ENCODE results near the gene DNM1.
A peak's percentile ranks its signal among the peaks of the same experiment; 100 is the strongest.

The DNM1 gene

GRCh38 chr9:128206484-128206883 lies 3.3 kb downstream of the DNM1 start:
- no peak for DNase-seq

DNA sequence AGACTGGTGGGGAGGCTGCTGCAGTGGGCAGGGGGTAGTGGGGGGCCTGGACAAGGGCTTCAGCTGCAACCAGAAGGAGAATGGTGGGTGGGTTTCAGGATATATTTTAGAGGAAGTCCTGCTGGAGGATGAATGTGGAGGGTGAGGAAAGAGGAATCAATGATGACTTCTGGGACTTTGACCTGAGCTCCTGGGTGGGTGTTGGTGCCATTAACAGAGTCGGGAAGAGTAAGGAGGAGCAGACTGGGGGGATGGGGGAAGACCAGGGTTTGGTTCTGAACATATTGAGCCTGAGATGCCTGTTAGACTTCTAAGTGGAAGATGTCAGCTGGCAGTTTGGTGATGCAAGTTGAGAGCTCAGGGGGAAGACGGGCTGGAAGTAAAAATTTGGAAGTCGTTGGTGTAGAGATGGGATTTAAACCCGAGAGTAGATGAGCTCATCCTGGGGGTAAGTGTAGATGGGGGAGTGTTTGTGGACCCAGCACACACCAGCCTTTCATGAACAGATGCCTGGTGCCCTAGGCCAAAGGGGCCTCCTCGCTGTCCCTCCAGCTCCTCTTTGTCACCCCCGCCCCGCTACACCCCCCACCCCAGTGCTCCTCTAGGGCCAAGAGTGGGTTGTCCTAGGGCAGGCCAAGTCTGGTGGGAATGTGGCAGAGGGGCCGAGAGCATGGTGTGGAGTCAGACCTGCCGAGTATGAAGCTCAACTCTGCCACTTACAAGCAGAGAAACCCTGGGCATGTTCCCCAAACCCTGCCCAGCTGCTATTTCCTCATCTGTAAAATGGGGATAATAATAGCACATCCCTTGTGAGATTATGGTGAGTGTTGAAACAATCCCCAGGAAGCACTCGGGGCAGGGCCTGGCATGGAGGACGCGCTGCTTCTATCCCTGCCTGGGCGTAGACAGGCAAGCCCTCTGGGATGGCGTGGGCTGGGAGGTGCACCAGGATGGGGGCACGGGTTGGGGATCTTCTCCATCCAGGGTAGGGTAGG lies 4.0 kb downstream of the DNM1 start:
- DNase-seq, result no peak

DNA sequence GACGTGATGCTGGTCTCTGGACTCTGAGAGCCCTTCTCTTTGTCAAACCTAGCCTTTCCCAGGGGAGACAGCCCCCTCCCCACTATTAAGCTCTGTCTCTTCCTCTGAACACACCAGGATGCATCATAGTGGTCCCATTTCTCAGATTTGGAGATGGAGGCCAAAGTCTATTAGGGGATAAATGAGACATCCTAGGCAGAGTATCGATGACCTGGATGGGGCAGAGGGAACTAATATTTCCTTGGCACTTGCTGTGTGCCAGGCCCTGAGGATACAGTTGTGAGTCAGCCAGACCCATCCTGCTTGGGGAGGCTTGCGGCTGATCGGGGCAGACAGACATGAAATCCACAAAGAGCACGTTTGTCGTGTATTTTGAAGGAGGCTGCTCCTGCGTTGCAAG lies 5.2 kb downstream of the DNM1 start:
- DNase-seq, result no peak

DNA sequence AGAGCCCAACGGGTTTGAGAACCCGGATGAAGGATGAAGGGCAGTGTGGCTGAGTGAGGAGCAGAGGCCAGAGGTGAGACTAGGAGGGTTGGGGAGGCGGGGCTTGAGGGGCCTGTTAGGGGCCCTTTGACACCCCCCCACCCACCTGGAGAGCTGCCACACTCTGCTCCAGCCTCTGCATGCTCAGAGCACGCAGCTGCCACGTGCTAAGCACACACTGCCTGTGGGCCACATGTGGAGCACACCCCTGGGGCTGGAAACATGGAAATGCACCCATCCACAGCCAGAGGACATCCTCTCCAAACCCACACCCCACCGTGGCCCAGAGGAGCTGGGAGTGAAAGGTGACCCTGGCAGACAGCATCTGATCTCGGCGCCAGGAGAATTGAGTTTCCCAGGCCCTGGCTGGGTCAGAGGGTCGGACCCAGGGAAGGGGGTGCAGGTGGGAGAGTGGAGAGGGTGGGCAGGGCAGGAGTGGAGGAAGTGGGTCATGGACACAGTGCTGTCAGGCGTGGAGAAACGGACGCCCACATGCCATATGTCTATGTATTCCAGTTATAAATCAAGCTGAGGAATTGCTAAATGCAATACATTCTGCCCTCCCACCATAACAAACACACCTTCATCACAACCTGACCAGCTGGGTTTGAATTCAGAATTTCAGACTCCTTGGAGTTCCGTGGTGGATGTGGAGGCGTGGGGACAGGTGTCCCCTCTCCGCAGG lies 5.9 kb downstream of the DNM1 start:
- DNase-seq, result no peak

- no peak for DNase-seq
Observed at GRCh38 chr9:128211186-128211980, 8.2 kb downstream of the DNM1 start.

DNA sequence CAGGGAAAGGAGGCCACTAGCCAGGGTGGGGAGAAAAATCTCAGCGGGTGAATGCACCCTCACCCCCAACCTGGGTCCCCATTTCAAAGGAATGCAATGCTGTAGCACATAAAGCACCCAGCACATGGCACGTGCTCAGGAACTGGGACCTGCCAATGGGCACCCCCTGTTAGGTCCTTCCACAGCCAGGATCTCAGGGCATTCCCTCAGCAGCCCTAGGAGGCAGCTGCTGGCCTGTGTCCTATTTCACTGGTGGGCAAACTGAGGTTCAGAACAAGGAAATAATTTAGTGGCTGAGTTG lies 8.8 kb downstream of the DNM1 start:
- no peak for DNase-seq

- no peak for DNase-seq
Observed at GRCh38 chr9:128213746-128214497, 10.7 kb downstream of the DNM1 start.

DNA sequence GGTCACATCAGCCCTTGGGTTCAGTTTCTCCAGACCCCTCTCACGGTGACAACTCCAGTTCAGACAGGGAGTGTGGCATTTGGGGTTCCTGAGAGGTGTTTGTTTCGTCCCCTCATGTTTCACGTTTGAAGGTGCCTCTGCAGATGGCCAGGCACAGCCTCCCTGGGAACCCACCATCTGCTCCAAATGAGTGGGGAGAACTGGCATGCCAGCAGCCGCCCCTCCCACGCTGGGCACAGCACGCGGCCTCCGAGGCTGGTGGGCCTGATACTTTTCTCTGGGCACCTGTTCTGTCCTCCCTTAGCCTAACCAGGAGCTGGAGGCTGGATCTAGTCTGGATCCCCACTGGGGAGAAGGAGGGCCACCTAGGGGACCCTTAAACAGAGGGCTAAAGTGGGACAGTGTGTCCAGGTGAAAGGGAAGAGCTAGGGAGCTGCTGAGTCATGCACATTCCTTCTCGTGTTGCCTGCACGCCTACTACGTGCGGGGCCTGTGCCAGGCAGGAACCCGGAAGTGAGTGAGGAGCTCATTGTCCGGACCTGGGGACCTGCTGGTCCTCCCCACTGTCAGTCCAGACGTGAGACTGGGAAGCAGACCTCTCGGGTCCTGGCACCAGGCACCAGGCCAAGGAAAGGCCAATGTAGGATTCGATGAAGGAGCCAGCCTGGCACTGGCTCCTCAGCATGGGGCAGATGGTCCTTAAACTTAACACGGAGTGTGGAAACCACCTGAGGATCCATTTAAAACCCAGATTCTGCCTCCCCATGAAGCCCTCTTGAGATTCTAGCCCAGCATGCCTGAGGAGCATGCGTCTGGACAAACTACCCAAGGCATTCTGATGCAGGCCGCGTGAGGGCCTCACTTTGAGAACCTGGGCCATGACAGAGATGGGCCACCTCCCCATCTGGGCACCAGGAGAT lies 11.7 kb downstream of the DNM1 start:
- no peak for DNase-seq

DNA sequence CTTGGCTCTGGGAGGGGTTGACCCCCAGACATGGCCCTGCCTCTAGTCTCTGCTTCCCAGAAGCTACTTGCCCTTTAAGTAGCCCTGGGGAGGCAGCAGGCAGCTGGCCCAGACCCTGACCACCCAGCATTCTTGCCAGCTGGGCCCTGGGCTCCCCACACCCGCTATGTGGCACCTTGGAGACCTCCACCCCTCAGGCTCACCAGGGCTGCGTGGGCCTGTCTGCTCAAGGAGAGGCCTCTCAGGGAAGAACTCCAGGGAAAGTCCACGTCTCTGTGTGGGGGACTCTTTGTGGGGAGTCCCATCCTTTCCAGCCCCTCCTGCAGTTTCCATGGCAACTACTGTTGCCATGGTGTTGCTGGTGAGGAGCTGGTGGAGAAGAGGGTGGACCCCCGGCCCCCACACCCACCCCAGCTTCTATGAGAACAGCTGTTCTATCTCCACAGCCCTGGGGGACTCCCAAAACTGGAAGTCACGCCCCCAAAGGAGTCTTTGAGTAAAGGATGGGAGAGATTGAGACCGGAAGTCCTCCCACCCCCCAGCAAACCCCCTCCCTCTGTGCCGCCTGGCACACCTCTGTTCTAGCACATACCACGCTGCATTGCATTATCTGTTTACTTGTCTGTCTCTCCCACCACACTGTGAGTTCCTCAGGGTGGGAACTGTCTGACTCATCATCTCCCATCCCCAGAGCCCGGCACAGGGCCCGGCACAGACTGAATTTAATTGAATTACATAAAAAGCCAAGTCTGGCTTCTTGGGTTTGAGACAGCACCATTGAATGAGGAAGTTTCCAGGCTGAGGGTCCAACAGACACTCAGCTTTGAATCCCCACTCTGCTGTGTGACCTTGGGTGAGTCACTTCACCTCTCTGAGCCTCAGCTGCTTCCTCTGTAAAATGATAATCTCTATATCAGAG lies 12.6 kb downstream of the DNM1 start:
- DNase-seq, result no peak

- DNase-seq, result no peak
Observed at GRCh38 chr9:128216781-128217553, 13.8 kb downstream of the DNM1 start.

DNA sequence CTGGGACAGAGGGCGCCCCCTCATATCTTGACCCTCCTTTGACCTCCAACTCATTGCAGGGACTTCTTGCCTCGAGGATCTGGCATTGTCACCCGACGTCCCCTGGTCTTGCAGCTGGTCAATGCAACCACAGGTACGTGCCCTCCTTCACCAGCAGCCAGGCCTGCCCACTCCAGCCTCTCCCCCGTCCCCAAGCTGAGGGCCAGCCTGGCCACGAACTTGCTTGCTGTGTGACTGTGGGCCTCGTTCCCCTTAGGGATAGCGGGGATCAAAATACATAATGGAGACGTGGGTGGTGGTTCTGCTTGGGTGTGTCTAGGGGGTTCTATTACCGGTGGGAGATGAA lies 15.0 kb downstream of the DNM1 start:
- no peak for DNase-seq

- DNase-seq, result peak; percentile 50 to 64
Observed at GRCh38 chr9:128218518-128219389, 15.6 kb downstream of the DNM1 start.

GRCh38 chr9:128219831-128220230 lies 16.7 kb downstream of the DNM1 start:
- DNase-seq, result no peak

- no peak for DNase-seq
Observed at GRCh38 chr9:128222026-128222425, 18.8 kb downstream of the DNM1 start.

- no peak for DNase-seq
Observed at GRCh38 chr9:128222880-128223670, 19.9 kb downstream of the DNM1 start.

DNA sequence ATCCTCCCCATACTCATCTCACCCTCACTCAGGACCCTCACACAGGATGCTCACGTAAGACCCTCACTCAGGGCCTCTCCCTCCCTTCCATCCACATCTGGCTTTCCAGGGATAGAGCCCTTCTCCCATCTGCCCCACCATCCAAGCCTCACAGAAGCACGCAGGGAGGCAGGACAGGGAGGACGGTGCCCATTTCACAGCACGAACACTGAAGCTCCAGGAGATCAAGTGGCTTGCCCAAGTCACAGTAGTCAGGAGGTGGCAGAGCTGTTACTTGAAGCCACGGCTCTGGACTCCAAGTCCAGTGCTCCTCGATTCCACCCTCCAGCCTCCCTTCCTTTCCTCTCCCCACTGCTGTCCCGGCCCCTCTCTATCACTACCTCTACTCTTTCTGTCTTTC lies 21.7 kb downstream of the DNM1 start:
- no peak for DNase-seq

GRCh38 chr9:128225770-128226411 lies 22.7 kb downstream of the DNM1 start:
- DNase-seq, result no peak
